Activated CD8-positive, alpha-beta T cell treated with anti-CD3 and anti-CD28 coated beads for 36 hours (primary cell): ENCODE data around the gene BCAS1. TPM values are rescaled to one million over a fixed set of nuclear protein-coding genes. Genes with fewer than 3 reads are reported as not detected.

Experiments
- ATAC-seq: fragments of 200-7000 bp; cut with Tn5 transposase; one replicate; pipeline ENCODE4 v1.10.0; 2021; ENCODE audit warnings: mild to moderate bottlenecking, moderate library complexity
- CTCF ChIA-PET: fragments of 350-600 bp; sonication (Branson Sonifier 250); formaldehyde crosslinking; loops from one replicate; lab custom pipeline; 2021; ENCODE audit warnings: antibody characterized with exemption; lab: Charles Lee
- POLR2A ChIA-PET: fragments of 350-600 bp; sonication (Branson Sonifier 250); formaldehyde crosslinking; loops from one replicate; lab custom pipeline; 2021; ENCODE audit warnings: antibody characterized with exemption; lab: Charles Lee
- DNase-seq: peaks from one replicate; pipeline ENCODE4 v3.0.0-alpha.2; 2020
- H3K27ac Mint-ChIP-seq: one replicate; pipeline ENCODE4 v1.8.0; 2021; ENCODE audit warnings: mild to moderate bottlenecking, mixed read lengths
- H3K27me3 Mint-ChIP-seq: one replicate; pipeline ENCODE4 v1.8.0; 2021; ENCODE audit warnings: mixed read lengths
- H3K36me3 Mint-ChIP-seq: one replicate; pipeline ENCODE4 v1.8.0; 2021; ENCODE audit warnings: low read depth, mixed read lengths
- H3K4me1 Mint-ChIP-seq: one replicate; pipeline ENCODE4 v1.8.0; 2021; ENCODE audit warnings: low read depth, mixed read lengths
- H3K4me3 Mint-ChIP-seq: one replicate; pipeline ENCODE4 v1.8.0; 2021; ENCODE audit warnings: mild to moderate bottlenecking, moderate library complexity, mixed read lengths
- H3K9me3 Mint-ChIP-seq: one replicate; pipeline ENCODE4 v1.8.0; 2021; ENCODE audit warnings: mixed read lengths
- intact Hi-C: fragments of 100-400 bp; cut with micrococcal nuclease; formaldehyde crosslinking; loops from one replicate; pipeline ENCODE4 v1.10.0; 2022
- total RNA-seq, 2 experiments: library from RNA; stranded (reverse); gene quantifications; one replicate each; pipeline ENCODE4 v1.2.3, GENCODE V29; 2021
- TF ChIP-seq, protein P1 (sequence below): fragments of 200-600 bp; IDR thresholded peaks from one replicate; pipeline ENCODE4 v1.8.0; 2022; ENCODE audit warnings: antibody characterized with exemption, mild to moderate bottlenecking

BCAS1 gene
- total RNA-seq, 2 experiments from 2014 or later: 0.09 TPM; not detected in 1

DNA sequence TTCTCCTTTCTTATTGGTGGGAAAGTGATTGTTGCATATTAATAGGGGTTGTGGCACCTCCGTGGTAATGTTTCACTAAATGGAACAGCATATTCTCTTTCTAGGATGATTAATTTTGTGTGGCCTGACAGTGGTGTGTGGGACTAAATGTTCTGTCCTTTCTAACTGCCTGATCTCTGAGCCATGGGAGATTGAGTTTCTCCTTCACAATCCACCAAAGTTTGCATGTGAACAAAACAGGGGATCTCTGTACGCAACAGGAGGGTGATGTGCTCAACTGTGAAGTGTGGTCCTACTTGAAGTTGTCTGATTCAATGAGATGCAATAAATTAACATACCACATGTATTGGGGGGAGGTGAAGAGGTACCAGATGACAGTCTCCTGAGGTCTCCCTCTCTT is 19.3 kb downstream of the BCAS1 start:
- H3K27me3 Mint-ChIP-seq: peaks cover 2% of the 10 kb centered on the region
- POLR2A ChIA-PET: no interaction called here
- ATAC-seq (no peak), DNase-seq (no peak)
- TF ChIP-seq, protein P1, sequence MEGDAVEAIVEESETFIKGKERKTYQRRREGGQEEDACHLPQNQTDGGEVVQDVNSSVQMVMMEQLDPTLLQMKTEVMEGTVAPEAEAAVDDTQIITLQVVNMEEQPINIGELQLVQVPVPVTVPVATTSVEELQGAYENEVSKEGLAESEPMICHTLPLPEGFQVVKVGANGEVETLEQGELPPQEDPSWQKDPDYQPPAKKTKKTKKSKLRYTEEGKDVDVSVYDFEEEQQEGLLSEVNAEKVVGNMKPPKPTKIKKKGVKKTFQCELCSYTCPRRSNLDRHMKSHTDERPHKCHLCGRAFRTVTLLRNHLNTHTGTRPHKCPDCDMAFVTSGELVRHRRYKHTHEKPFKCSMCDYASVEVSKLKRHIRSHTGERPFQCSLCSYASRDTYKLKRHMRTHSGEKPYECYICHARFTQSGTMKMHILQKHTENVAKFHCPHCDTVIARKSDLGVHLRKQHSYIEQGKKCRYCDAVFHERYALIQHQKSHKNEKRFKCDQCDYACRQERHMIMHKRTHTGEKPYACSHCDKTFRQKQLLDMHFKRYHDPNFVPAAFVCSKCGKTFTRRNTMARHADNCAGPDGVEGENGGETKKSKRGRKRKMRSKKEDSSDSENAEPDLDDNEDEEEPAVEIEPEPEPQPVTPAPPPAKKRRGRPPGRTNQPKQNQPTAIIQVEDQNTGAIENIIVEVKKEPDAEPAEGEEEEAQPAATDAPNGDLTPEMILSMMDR: no peak
- H3K4me1 Mint-ChIP-seq: peaks cover 6% of the 10 kb centered on the region
- CTCF ChIA-PET: interaction anchor here (1.9 kb wide), 1 partner anchor 11 kb away, joined by 12 read pairs; no protein-coding TSS in a partner anchor
- no peak overlapping the region for H3K27ac Mint-ChIP-seq
- intact Hi-C loops: no loop called here
- no peaks in the 10 kb centered on the region for H3K9me3 Mint-ChIP-seq
- no peaks in the 10 kb centered on the region for H3K36me3 Mint-ChIP-seq
- H3K4me3 Mint-ChIP-seq: no peak overlapping the region

- POLR2A ChIA-PET: no interaction called here
- DNase-seq (no peak), ATAC-seq (no peak)
- Mint-ChIP-seq H3K4me3 (no peak overlapping the region), H3K36me3 (no peaks in the 10 kb centered on the region), H3K9me3 (peaks cover 2% of the 10 kb centered on the region), H3K27ac (no peak overlapping the region), H3K27me3 (peaks cover 2% of the 10 kb centered on the region), H3K4me1 (peaks cover 9% of the 10 kb centered on the region)
- intact Hi-C loops: no loop called here
- CTCF ChIA-PET: interaction anchor here (3.3 kb wide), 1 partner anchor 13 kb away, joined by 10 read pairs; no protein-coding TSS in a partner anchor
- TF ChIP-seq, protein P1: no peak
Observed at GRCh38 chr20:54048891-54049545, 21.4 kb downstream of the BCAS1 start.

- Mint-ChIP-seq H3K27me3 (peaks cover 2% of the 10 kb centered on the region), H3K9me3 (peaks cover 2% of the 10 kb centered on the region), H3K36me3 (no peaks in the 10 kb centered on the region), H3K27ac (no peak overlapping the region), H3K4me1 (peaks cover 10% of the 10 kb centered on the region), H3K4me3 (no peak overlapping the region)
- no peak for ATAC-seq
- TF ChIP-seq, protein P1: no peak
- CTCF ChIA-PET: interaction anchor here (3.3 kb wide), 1 partner anchor 14 kb away, joined by 10 read pairs; no protein-coding TSS in a partner anchor
- intact Hi-C loops: no loop called here
- POLR2A ChIA-PET: no interaction called here
- DNase-seq: no peak
Observed at GRCh38 chr20:54048481-54048880, 21.9 kb downstream of the BCAS1 start.

DNA sequence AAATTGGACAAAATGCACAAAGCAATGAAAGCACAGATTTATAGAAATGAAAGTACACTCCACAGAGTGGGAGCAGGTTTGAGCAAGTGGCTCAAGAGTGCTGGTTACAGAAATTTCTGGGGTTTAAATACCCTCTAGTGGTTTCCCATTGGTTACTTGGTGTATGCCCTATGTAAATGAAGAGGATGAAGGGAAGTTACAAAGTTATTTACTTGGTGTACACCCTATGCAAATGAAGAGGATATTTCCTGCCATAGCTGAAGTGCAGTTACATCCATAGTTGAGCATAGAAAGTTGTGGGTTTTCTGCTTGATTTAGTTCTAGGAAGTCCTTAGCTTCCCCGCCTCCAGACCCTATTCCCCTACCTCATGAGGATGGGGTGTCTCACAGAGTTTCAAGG is 22.7 kb downstream of the BCAS1 start:
- DNase-seq (no peak), ATAC-seq (no peak)
- H3K27ac Mint-ChIP-seq: no peak overlapping the region
- no peaks in the 10 kb centered on the region for H3K36me3 Mint-ChIP-seq
- intact Hi-C loops: no loop called here
- ChIA-PET POLR2A (no interaction called here), CTCF (interaction anchor here (3.3 kb wide), 1 partner anchor 14 kb away, joined by 10 read pairs; no protein-coding TSS in a partner anchor)
- TF ChIP-seq, protein P1: no peak
- H3K4me3 Mint-ChIP-seq: no peak overlapping the region
- peaks cover 2% of the 10 kb centered on the region for H3K9me3 Mint-ChIP-seq
- peaks cover 10% of the 10 kb centered on the region for H3K4me1 Mint-ChIP-seq
- H3K27me3 Mint-ChIP-seq: peaks cover 2% of the 10 kb centered on the region

DNA sequence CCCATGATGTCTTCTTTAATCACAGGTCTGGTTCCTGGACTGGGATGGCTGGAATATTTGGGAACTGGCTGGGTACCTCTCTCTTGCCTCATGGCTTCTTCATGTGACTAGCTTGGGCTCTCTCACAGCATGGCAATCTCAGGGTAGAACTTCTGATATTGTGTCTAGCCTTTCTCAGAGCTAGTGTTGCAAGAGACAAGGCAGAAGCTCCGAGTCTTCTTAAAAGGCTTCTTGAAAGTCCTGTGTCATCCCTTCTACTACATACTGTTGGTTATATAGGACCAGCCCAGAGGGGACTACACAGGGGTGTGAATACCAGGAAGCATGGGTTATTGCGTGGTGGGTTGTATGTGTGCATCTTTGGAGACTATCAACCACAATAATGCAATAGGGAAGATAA is 23.3 kb downstream of the BCAS1 start:
- intact Hi-C loops: no loop called here
- TF ChIP-seq, protein P1: no peak
- DNase-seq: no peak
- no peak for ATAC-seq
- H3K4me1 Mint-ChIP-seq: peaks cover 10% of the 10 kb centered on the region
- H3K4me3 Mint-ChIP-seq: no peak overlapping the region
- H3K27me3 Mint-ChIP-seq: peaks cover 2% of the 10 kb centered on the region
- CTCF ChIA-PET: interaction anchor here (3.3 kb wide), 1 partner anchor 15 kb away, joined by 10 read pairs; no protein-coding TSS in a partner anchor
- peaks cover 2% of the 10 kb centered on the region for H3K9me3 Mint-ChIP-seq
- no peak overlapping the region for H3K27ac Mint-ChIP-seq
- POLR2A ChIA-PET: no interaction called here
- no peaks in the 10 kb centered on the region for H3K36me3 Mint-ChIP-seq
